ENCODE data around the gene PLXDC2.

The PLXDC2 gene

GRCh38 chr10:19857876-19858275, 41.6 kb downstream of the PLXDC2 start:
- no peak for DNase-seq (ENCODE audit: low spot score)

GRCh38 chr10:19860107-19860506, 43.9 kb downstream of the PLXDC2 start:
- DNase-seq (ENCODE audit: low spot score) = no peak

- no peak for DNase-seq (ENCODE audit: low spot score)
These were observed 46.7 kb downstream of the PLXDC2 start for GRCh38 chr10:19862811-19863515.

- no peak for DNase-seq (ENCODE audit: low spot score)
These were observed 49.4 kb downstream of the PLXDC2 start for GRCh38 chr10:19865676-19866075.

- no peak for DNase-seq (ENCODE audit: low spot score)
These were observed 53.1 kb downstream of the PLXDC2 start for GRCh38 chr10:19869370-19869769.

GRCh38 chr10:19872504-19873271, 56.5 kb downstream of the PLXDC2 start:
- no peak for DNase-seq (ENCODE audit: low spot score)

- DNase-seq (ENCODE audit: low spot score) = no peak
These were observed 58.0 kb downstream of the PLXDC2 start for GRCh38 chr10:19874190-19874589.

GRCh38 chr10:19874791-19875190, 58.6 kb downstream of the PLXDC2 start:
- DNase-seq (ENCODE audit: low spot score) = no peak

- DNase-seq (ENCODE audit: low spot score) = no peak
These were observed 60.3 kb downstream of the PLXDC2 start for GRCh38 chr10:19876570-19876969.

- no peak for DNase-seq (ENCODE audit: low spot score)
These were observed 61.4 kb downstream of the PLXDC2 start for GRCh38 chr10:19877466-19878255.

- no peak for DNase-seq (ENCODE audit: low spot score)
These were observed 66.4 kb downstream of the PLXDC2 start for GRCh38 chr10:19882621-19883020.

GRCh38 chr10:19888061-19888660, 71.9 kb downstream of the PLXDC2 start:
- DNase-seq (ENCODE audit: low spot score) = no peak

- no peak for DNase-seq (ENCODE audit: low spot score)
These were observed 73.0 kb downstream of the PLXDC2 start for GRCh38 chr10:19889256-19889655.

- no peak for DNase-seq (ENCODE audit: low spot score)
These were observed 75.2 kb downstream of the PLXDC2 start for GRCh38 chr10:19891429-19891828.

GRCh38 chr10:19892270-19892669, 76.0 kb downstream of the PLXDC2 start:
- no peak for DNase-seq (ENCODE audit: low spot score)

- no peak for DNase-seq (ENCODE audit: low spot score)
These were observed 76.4 kb downstream of the PLXDC2 start for GRCh38 chr10:19892677-19893076.

- DNase-seq (ENCODE audit: low spot score) = no peak
These were observed 79.3 kb downstream of the PLXDC2 start for GRCh38 chr10:19895500-19895899.

GRCh38 chr10:19902456-19902855, 86.2 kb downstream of the PLXDC2 start:
- no peak for DNase-seq (ENCODE audit: low spot score)

GRCh38 chr10:19904202-19904661, 88.0 kb downstream of the PLXDC2 start:
- no peak for DNase-seq (ENCODE audit: low spot score)

- DNase-seq (ENCODE audit: low spot score) = no peak
These were observed 90.0 kb downstream of the PLXDC2 start for GRCh38 chr10:19906108-19906791.

- no peak for DNase-seq (ENCODE audit: low spot score)
These were observed 92.9 kb downstream of the PLXDC2 start for GRCh38 chr10:19908991-19909696.
